Tibial artery (tissue), 4 donors: ENCODE results near the gene MOSPD3.

Experiments
- DNase-seq, 2 donors: peaks; one replicate each; pipeline ENCODE4 v3.0.0-alpha.2; 2019
- H3K27ac ChIP-seq, 2 donors: fragments of 200-600 bp; sonication (generic) in 1 of 2; 1 replicate in 1 of 2; 2 replicates in 1 of 2; pipeline ENCODE4 v1.5.1; 2018 to 2019; ENCODE audit warnings: mild to moderate bottlenecking in 1 of 2
- H3K27me3 ChIP-seq, 2 donors: fragments of 200-600 bp; sonication (generic) in 1 of 2; one replicate each; pipeline versions ENCODE4 v1.5.1 to v1.6.0; 2016 to 2019
- H3K36me3 ChIP-seq, 3 donors: fragments of 200-600 bp; sonication (generic) in 2 of 3; one replicate each; pipeline ENCODE4 v1.5.1; 2016 to 2019; ENCODE audit warnings: mild to moderate bottlenecking in 2 of 3
- H3K4me1 ChIP-seq, 4 donors: fragments of 200-600 bp; sonication (generic) in 2 of 4; 1 replicate in 3 of 4; 2 replicates in 1 of 4; pipeline ENCODE4 v1.5.1; 2016 to 2019
- H3K4me3 ChIP-seq, 2 donors: fragments of 200-600 bp; sonication (generic) in 1 of 2; 1 replicate in 1 of 2; 2 replicates in 1 of 2; pipeline ENCODE4 v1.5.1; 2018 to 2019; ENCODE audit warnings: mild to moderate bottlenecking in 2 of 2
- H3K9me3 ChIP-seq, 3 donors: fragments of 200-600 bp; sonication (generic) in 1 of 3; one replicate each; pipeline ENCODE4 v1.5.1; 2016 to 2019
- CTCF ChIP-seq, 2 experiments: fragments of 200-600 bp in 1 of 2; fragments of 450-650 bp in 1 of 2; IDR thresholded peaks; one replicate each; pipeline ENCODE4 v1.5.1; 2017 to 2019; ENCODE audit warnings: antibody characterized with exemption in 2 of 2, mild to moderate bottlenecking in 1 of 2, moderate library complexity in 1 of 2
- intact Hi-C: fragments of 100-400 bp; cut with DNase I; formaldehyde crosslinking; loops from one replicate; pipeline ENCODE4 v1.15.0; 2023; ENCODE audit warnings: low total_unique reads

The MOSPD3 gene

DNA sequence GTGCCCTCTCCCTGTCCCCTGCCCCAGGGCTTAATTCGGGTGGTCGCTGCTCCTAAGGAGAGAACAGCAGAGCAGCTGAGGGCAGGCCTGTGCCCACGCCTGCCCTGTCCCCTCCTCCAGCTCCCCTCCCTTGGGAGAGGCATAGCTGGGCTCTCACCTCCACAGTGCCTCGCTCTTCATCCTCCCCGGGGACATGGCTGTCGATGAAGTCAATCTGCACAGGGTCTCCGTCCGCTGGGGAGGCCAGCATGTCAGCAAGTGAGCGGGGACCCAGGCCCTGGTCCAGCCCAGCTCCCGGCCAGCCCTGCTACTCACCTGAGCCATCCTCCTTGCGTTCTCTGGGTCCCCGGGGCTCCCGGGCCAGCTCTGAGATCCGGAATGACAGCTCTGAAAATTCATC lies 34.8 kb upstream of the MOSPD3 start:
- DNase-seq = no peak

GRCh38 chr7:100578246-100579183 lies 33.8 kb upstream of the MOSPD3 start:
- intact Hi-C loops = no loop called here
- Histone ChIP-seq H3K27ac (no peak overlapping the region), H3K27me3 (no peaks in the 10 kb centered on the region), H3K36me3 (peaks cover 78 to 91% (median 85%) of the 10 kb centered on the region in 3 donors), H3K4me1 (peaks cover 0 to 21% (median 4%) of the 10 kb centered on the region in 4 donors), H3K9me3 (no peaks in the 10 kb centered on the region), H3K4me3 (no peak overlapping the region)
- no peak for DNase-seq
- TF ChIP-seq CTCF (IDR thresholded peaks at IDR 0.05) = no peak

More for the DNA sequence above, 34.8 kb upstream of the MOSPD3 start:
- peaks cover 0 to 10% (median under 1%) of the 10 kb centered on the region in 4 donors for H3K4me1 ChIP-seq
- H3K9me3 ChIP-seq = no peaks in the 10 kb centered on the region
- intact Hi-C loops = no loop called here
- no peak overlapping the region for H3K27ac ChIP-seq
- peaks cover 78 to 98% (median 83%) of the 10 kb centered on the region in 3 donors for H3K36me3 ChIP-seq
- no peak for TF ChIP-seq CTCF (IDR thresholded peaks at IDR 0.05)
- H3K4me3 ChIP-seq = no peak overlapping the region
- no peaks in the 10 kb centered on the region for H3K27me3 ChIP-seq

GRCh38 chr7:100580466-100581283 lies 31.7 kb upstream of the MOSPD3 start:
- Histone ChIP-seq H3K27ac (no peak overlapping the region), H3K4me3 (no peak overlapping the region), H3K4me1 (peaks cover 0 to 42% (median 23%) of the 10 kb centered on the region in 4 donors), H3K9me3 (no peaks in the 10 kb centered on the region), H3K27me3 (no peaks in the 10 kb centered on the region), H3K36me3 (peaks cover 61 to 70% (median 66%) of the 10 kb centered on the region in 3 donors)
- no peak for DNase-seq
- intact Hi-C loops = no loop called here
- no peak for TF ChIP-seq CTCF (IDR thresholded peaks at IDR 0.05)

DNA sequence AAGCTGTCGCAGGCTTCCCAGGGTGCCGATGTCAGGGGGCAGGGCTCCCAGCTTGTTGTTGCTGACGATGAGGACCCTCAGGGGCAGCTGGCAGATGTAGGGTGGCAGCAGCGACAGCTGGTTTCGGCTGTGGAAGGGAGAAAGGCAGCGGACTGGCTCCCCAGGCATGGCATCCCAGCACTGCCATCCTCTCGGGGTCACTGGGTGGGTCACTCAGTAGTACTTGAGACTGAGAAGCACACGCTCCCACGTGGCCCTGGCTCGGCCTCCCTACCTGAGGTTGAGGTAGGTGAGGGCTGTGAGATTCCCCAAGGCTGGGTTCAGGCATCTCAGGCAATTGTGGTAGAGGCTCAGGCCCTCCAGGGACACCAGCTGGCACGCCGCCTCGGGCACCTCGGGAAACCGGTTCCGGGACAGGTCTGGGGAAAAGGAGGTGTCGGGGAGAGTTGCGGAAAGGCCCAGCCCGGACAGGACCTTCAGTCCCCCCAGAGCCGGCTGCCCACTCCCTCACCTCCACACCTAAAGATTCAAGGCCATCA lies 30.2 kb upstream of the MOSPD3 start:
- no peak overlapping the region for H3K4me3 ChIP-seq
- TF ChIP-seq CTCF (IDR thresholded peaks at IDR 0.05) = no peak
- no peaks in the 10 kb centered on the region for H3K27me3 ChIP-seq
- H3K9me3 ChIP-seq = no peaks in the 10 kb centered on the region
- no peak for DNase-seq
- peaks cover 50 to 55% (median 52%) of the 10 kb centered on the region in 3 donors for H3K36me3 ChIP-seq
- no peak overlapping the region for H3K27ac ChIP-seq
- peaks cover 0 to 43% (median 24%) of the 10 kb centered on the region in 4 donors for H3K4me1 ChIP-seq
- intact Hi-C loops = no loop called here

GRCh38 chr7:100582650-100583049 lies 29.7 kb upstream of the MOSPD3 start:
- no peak overlapping the region for H3K4me3 ChIP-seq
- H3K36me3 ChIP-seq = peaks cover 44 to 50% (median 47%) of the 10 kb centered on the region in 3 donors
- H3K27me3 ChIP-seq = no peaks in the 10 kb centered on the region
- no peaks in the 10 kb centered on the region for H3K9me3 ChIP-seq
- no peak for DNase-seq
- peaks cover 0 to 47% (median 26%) of the 10 kb centered on the region in 4 donors for H3K4me1 ChIP-seq
- intact Hi-C loops = no loop called here
- no peak for TF ChIP-seq CTCF (IDR thresholded peaks at IDR 0.05)
- no peak overlapping the region for H3K27ac ChIP-seq
